ENCODE data around the gene MATN1. TPM values are rescaled to one million over a fixed set of nuclear protein-coding genes. Genes with fewer than 3 reads are reported as not detected.

Gene MATN1
- total RNA-seq, 2 donors from 2014 or later = 2.1 to 3.7 TPM

DNA sequence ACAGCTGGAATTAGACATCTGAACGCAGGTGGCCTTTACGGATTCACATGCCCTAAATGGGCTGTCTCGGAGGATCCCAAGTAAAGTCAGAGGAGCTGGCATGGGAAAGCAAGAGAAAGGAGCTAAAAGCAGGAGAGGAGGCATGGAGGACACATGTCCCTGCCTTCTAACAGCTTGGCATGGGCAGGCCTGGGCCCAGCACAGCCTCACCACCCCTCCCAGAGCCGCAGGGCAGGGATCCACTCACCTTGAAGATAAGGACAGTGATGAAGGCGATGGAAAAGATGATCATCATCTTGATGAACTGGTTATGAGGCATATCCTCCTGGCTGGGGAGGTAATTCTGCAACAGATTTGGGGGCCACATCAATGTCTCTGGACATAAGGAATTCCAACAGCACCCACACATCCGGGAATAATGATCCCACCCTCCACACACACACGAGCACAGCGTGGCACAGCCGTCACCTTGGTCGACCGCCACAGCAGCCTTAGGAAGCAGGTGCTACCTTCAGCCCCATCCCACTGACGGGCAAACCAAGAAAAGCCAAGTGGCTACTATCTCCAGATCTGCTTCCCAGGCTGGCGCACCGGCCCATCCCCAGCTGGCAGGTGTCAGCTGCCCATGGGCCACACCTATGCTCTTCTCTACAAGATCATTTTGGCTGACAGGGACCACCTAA lies 14.1 kb upstream of the MATN1 start:
- Mint-ChIP-seq H3K36me3 (ENCODE audit: low read depth) (peaks cover 21% of the 10 kb centered on the region), H3K27ac (peak overlapping the region; percentile 83), H3K4me3 (peak overlapping the region; percentile 12), H3K27me3 (no peaks in the 10 kb centered on the region), H3K4me1 (peaks cover 45% of the 10 kb centered on the region)
- H3K9me3 ChIP-seq (ENCODE audit: control insufficient read depth, low read length, poor library complexity, severe bottlenecking) = no peaks in the 10 kb centered on the region
- DNase-seq (no peak), ATAC-seq (no peak)

DNA sequence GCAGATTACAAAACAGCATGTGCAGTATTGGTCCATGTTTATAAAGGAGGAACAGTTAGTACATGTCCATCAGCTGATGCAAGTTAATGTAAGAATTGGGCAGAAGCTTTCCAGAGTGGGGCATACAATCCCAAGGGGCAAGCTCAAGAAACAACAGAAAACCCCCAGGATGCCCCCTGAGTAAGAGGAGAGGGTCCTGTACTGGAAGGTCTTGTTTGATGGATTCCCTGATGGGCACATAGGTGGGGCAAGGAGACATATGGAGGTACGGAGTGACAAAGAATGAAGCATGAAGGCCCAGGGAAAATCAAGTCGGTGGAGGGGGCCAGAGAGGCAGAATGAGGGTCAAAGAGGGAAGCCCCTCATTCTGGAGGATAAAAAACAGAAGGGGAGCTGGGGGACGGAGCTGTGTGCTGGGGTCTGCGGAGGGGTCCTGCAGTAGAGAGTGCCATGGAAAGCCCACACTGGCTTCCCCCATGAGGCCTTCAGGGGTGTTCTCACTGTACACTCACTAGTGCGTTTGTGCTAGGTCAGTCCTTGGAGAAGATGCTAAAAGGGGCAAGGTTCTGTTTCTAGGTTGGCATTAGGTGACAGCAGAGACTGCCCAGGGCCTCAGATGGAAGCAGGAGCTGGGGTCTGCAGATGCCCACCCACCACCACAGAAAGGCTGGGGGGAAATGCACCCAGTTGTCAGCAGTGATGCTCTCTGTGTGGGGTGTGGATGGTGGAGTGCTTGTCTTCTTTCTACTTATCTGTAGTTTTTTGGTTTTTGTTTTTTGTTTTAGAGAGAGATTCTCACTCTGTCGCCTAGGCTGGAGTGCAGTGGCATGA lies 12.5 kb upstream of the MATN1 start:
- Mint-ChIP-seq H3K27ac (peak overlapping the region; percentile 83), H3K4me1 (peaks cover 36% of the 10 kb centered on the region), H3K36me3 (ENCODE audit: low read depth) (peaks cover 12% of the 10 kb centered on the region), H3K27me3 (no peaks in the 10 kb centered on the region), H3K4me3 (no peak overlapping the region)
- DNase-seq (no peak), ATAC-seq (no peak)
- H3K9me3 ChIP-seq (ENCODE audit: control insufficient read depth, low read length, poor library complexity, severe bottlenecking) = no peaks in the 10 kb centered on the region

DNA sequence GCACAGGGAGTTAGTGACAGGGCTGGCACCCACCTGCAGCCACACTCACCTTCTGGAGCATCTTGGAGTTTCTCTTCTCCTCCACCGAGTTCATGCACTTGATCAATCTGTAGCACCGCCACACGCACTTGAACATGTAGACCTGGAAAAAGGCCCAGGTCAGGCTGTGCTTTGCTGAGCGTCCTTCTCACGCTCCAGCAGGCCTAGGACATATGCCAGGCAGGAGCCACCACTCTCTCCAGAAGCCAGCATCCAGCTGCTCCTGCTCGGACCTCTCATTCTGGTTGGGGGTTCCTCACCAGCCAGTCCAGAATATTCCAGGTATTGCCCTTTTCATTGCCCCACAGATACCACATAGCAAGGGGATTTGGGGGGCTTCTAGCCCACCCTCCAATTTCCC lies 11.7 kb upstream of the MATN1 start:
- no peak overlapping the region for H3K4me3 Mint-ChIP-seq
- no peak for ATAC-seq
- no peak for DNase-seq
- no peaks in the 10 kb centered on the region for H3K9me3 ChIP-seq (ENCODE audit: control insufficient read depth, low read length, poor library complexity, severe bottlenecking)
- H3K36me3 Mint-ChIP-seq (ENCODE audit: low read depth) = peaks cover 11% of the 10 kb centered on the region
- H3K4me1 Mint-ChIP-seq = peaks cover 30% of the 10 kb centered on the region
- peak overlapping the region; percentile 83 for H3K27ac Mint-ChIP-seq
- H3K27me3 Mint-ChIP-seq = no peaks in the 10 kb centered on the region

DNA sequence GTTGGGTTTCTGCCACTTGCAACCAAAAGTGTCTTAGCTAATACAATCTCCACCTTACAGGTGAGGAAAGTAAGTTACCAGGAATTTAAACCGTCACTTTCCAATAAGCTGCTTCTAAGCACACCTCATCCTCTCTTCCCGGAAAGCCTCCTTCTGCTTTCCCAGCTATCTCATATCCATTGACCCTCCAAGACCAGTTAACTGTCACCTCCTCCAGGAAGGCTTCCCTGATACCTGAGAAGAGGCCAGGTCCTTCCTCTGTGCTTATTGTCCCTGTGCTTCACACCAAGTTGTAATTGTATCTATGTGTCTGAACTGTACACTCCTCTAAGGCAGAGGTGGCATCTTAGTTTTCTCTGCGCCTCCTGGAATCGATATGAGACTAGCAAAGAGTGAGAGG lies 11.2 kb upstream of the MATN1 start:
- Mint-ChIP-seq H3K4me3 (no peak overlapping the region), H3K36me3 (ENCODE audit: low read depth) (peaks cover 11% of the 10 kb centered on the region), H3K4me1 (peaks cover 29% of the 10 kb centered on the region), H3K27ac (peak overlapping the region; percentile 83), H3K27me3 (no peaks in the 10 kb centered on the region)
- no peak for ATAC-seq
- H3K9me3 ChIP-seq (ENCODE audit: control insufficient read depth, low read length, poor library complexity, severe bottlenecking) = no peaks in the 10 kb centered on the region
- no peak for DNase-seq

DNA sequence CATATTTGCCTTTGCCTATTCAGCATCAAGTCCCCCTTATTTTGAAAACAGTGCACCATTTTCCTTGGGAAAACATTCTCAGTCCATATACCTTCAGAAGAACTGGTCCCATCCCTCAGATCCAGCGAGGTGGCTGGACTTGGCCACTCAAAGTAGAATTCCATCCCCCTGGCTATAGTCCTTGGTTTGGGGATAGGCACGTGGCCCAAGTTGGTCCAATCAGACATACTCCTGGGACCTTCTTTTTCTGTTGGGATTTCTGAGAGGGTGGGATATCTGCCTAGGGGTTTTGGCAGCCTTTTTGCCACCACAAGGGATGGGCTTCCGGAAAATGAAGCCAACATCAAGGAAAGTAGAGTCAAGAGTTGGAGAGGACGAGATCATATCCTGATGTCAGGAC lies 10.7 kb upstream of the MATN1 start:
- Mint-ChIP-seq H3K36me3 (ENCODE audit: low read depth) (peaks cover 11% of the 10 kb centered on the region), H3K4me3 (no peak overlapping the region), H3K27ac (peak overlapping the region; percentile 83), H3K4me1 (peaks cover 28% of the 10 kb centered on the region), H3K27me3 (no peaks in the 10 kb centered on the region)
- DNase-seq (no peak), ATAC-seq (no peak)
- no peaks in the 10 kb centered on the region for H3K9me3 ChIP-seq (ENCODE audit: control insufficient read depth, low read length, poor library complexity, severe bottlenecking)

DNA sequence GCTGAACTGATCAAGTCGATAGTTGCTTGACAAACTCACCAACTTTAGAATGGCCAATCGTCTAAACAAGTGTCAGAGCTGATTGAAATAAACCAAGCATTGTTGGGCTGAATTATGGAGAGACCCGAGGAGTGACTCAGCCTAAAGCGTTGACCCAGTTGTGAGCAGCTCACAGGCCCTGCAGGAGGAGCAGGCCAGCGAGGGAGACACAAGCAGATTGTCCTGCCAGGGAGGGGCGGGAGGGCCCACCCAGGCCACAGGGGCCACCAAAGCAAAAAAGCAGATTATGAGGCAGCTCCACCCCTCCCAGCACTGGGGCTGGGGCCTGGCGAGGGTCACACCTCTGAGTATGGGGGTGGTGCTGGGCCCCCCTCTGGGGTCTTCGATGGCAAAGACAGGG lies 10.1 kb upstream of the MATN1 start:
- H3K27me3 Mint-ChIP-seq = no peaks in the 10 kb centered on the region
- peaks cover 6% of the 10 kb centered on the region for H3K36me3 Mint-ChIP-seq (ENCODE audit: low read depth)
- H3K27ac Mint-ChIP-seq = no peak overlapping the region
- peaks cover 28% of the 10 kb centered on the region for H3K4me1 Mint-ChIP-seq
- no peak for ATAC-seq
- H3K4me3 Mint-ChIP-seq = no peak overlapping the region
- no peaks in the 10 kb centered on the region for H3K9me3 ChIP-seq (ENCODE audit: control insufficient read depth, low read length, poor library complexity, severe bottlenecking)
- DNase-seq = no peak

DNA sequence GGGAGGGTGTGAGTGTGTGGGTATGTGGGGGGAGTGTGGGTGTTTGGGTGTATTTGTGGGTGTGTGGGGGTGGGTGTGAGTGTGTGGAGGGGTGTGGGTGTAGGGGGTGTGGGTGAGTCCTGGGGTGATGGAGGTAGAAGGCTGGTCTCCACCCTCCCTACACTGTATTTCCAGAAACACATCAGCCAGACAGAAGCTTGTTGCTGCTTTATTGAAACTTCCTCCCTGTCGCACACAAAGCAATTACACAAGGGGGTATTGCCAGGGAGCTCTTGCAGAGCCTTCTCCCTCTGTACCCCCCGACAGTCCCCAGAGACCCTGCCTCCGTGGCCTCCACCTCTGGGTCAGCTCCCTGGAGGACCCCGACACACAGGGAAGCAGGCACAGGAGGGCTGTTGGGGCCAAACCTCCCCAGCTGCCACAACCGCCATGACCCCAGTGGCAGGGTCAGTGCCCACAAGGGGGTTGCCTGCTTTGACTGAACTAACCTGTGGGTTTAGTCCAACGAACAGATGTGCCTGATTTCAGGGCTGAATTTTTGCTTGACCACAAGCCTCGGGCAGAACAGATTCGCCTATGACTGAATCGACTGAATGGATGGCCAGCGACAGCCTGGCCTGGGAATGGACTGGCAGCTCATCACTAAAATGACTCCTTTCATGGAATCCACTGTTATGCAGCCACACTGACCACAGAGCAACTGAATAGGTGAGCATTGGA lies 9.1 kb upstream of the MATN1 start:
- Mint-ChIP-seq H3K4me1 (peaks cover 28% of the 10 kb centered on the region), H3K36me3 (ENCODE audit: low read depth) (peaks cover 4% of the 10 kb centered on the region), H3K27me3 (no peaks in the 10 kb centered on the region), H3K27ac (peak overlapping the region; percentile 80), H3K4me3 (peak overlapping the region; percentile 39)
- no peaks in the 10 kb centered on the region for H3K9me3 ChIP-seq (ENCODE audit: control insufficient read depth, low read length, poor library complexity, severe bottlenecking)
- DNase-seq (no peak), ATAC-seq (peak; percentile 64)

DNA sequence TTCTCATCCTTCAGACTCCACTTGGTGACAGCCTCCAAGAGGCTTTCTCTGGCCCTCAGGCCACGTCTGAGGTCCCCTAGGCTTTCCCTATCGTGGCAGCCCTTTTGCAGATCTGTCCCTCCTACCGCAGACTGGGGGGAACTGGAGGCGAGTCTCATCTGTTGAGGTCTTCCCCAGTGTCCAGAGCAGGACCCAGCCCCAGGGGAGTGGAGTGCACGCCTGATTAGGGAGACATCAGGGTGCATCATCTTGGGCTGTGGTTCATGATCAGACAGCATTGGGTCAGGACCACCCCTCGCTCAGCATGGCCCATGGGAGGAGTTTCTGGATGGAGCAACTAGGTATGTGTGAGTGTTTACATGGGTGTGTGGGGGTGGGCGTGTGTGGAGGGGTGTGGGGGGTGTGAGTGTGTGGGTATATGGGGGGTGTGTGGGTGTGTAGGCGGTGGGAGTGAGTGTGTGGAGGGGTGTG lies 8.5 kb upstream of the MATN1 start:
- DNase-seq (no peak), ATAC-seq (no peak)
- H3K9me3 ChIP-seq (ENCODE audit: control insufficient read depth, low read length, poor library complexity, severe bottlenecking) = no peaks in the 10 kb centered on the region
- Mint-ChIP-seq H3K36me3 (ENCODE audit: low read depth) (peaks cover 4% of the 10 kb centered on the region), H3K4me3 (no peak overlapping the region), H3K27me3 (no peaks in the 10 kb centered on the region), H3K4me1 (peaks cover 28% of the 10 kb centered on the region), H3K27ac (peak overlapping the region; percentile 80)

DNA sequence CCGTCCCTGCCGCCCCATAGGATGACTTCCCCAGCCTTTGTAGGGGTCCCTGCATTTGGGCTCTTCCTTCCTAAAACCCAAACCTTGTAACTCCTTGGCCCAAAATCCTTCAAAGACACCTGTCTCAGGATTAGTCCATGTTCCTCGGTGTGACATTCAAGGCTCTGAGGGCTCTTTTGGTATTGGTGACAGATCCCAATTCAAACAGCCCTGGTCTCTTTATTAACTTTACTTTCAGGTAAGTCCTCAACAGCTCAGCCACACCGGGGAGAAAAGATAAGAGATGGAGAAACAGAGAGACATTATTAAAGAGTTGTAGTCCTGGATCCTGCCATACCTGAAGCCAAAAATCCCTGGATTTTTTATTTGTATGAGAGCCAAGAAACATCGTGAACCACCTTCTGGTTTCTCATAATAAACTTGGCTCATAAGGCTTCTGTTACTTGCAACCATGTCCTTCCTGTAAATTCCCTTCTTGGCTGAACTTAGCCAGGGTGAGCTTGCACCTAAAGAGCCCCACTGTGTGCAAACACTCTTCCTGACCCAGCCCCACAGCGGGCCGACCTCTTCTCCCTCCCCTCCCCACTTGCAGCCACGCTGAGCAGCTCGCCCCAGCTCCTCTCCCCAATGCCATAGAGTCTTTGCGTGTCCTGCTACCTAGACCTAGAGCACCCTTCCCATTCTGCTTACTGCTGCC lies 7.9 kb upstream of the MATN1 start:
- peak overlapping the region; percentile 80 for H3K27ac Mint-ChIP-seq
- H3K9me3 ChIP-seq (ENCODE audit: control insufficient read depth, low read length, poor library complexity, severe bottlenecking) = no peaks in the 10 kb centered on the region
- peaks cover 4% of the 10 kb centered on the region for H3K36me3 Mint-ChIP-seq (ENCODE audit: low read depth)
- peaks cover 28% of the 10 kb centered on the region for H3K4me1 Mint-ChIP-seq
- no peaks in the 10 kb centered on the region for H3K27me3 Mint-ChIP-seq
- DNase-seq = no peak
- ATAC-seq = no peak
- H3K4me3 Mint-ChIP-seq = peak overlapping the region; percentile 43

DNA sequence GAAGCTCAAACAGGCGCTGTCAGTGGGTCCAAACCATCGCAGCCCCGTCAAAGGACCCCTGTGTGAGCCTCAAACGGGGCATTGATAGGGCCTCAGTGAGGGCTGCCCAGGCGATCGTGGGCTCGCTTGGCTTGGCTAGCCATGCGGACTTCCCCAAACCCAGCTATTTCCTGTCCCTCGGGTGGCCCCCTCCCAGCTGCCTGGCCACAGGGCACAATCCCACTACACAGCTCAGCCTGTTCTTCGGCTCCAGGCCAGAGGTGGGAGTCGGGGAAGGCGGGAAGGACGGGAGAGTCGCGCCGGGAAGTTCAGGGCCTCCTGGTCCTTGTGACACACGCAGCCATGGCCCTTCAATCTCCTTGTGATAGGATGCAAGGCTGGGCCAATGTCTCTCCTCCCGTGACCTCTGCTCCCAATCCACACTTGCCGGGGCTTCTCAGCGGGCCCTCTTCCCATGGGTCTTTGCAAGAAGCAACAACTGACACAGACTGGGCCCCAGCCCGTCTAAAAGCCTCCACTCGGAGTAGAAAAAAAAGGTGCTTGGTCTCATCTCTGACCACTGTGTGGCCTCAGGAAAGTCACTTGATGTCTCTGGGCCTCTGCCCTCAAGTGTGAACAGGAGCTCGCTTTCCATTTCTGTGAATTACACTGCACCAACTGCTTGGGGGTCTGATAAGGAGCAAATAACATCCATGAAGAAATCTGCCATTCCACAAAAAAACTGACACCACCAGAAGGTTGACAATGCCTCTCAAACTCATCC lies 7.1 kb upstream of the MATN1 start:
- DNase-seq = no peak
- H3K27me3 Mint-ChIP-seq = no peaks in the 10 kb centered on the region
- H3K4me1 Mint-ChIP-seq = peaks cover 24% of the 10 kb centered on the region
- ATAC-seq = no peak
- H3K36me3 Mint-ChIP-seq (ENCODE audit: low read depth) = peaks cover under 1% of the 10 kb centered on the region
- peak overlapping the region; percentile 80 for H3K27ac Mint-ChIP-seq
- H3K9me3 ChIP-seq (ENCODE audit: control insufficient read depth, low read length, poor library complexity, severe bottlenecking) = no peaks in the 10 kb centered on the region
- H3K4me3 Mint-ChIP-seq = no peak overlapping the region

DNA sequence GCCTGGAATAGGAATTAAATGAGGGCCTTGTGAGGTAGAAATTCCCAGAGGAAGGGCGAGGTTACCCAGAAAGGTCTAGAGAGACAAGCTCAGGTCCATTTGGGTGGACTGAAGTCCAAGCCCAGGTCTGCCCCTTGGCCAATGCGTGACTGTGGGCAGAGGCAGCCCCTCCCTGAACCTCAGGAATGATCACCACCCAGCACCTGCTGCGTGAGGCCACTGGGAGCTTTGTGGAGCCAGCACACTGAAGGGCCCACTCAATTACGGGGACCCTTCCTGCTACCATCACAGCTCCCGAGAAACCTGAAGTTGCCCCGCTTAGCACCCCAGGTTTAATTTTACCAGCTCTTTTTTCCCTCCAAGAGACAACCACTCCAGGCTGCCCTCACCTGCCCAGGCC lies 6.5 kb upstream of the MATN1 start:
- no peaks in the 10 kb centered on the region for H3K9me3 ChIP-seq (ENCODE audit: control insufficient read depth, low read length, poor library complexity, severe bottlenecking)
- Mint-ChIP-seq H3K27me3 (no peaks in the 10 kb centered on the region), H3K36me3 (ENCODE audit: low read depth) (no peaks in the 10 kb centered on the region), H3K4me1 (peaks cover 24% of the 10 kb centered on the region), H3K27ac (peak overlapping the region; percentile 80), H3K4me3 (no peak overlapping the region)
- ATAC-seq (no peak), DNase-seq (no peak)

DNA sequence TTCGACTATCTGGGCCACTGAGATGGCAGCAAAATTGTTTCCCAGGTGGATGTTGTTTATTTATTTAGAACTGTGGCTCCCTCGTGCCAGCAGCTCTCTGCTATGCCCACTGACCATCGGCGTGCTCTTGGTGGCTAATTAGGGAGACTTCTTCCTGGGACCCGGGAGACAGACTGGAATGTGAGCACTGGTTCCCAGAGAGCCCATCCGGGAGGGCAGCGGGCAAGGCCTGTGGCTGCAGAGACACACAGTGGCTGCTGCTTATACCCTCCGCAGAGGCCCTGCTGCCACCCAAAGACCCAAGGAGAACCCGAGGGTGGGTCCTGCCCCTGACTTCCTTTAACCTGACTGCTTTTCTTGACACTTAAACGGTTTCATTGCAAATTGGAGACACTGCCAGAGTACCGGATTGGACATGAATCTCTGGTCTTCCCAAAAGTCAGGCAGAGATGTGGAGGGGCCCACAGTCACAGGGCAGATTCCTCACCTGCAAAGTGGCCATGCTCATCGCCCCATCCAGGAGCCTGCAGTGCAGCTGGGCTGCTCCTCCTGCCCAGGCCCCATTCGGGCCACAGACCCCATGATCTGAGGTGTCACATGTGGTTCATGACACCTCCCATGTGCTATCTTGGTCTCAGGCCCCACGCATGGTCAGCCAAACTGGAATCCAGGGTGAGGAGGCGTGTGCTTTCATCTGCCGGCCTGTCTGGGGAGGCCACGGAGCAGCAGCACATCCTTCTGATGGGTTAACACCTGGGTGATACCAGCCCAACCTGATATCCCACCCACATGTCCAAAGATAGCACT lies 5.7 kb upstream of the MATN1 start:
- ATAC-seq (no peak), DNase-seq (no peak)
- no peaks in the 10 kb centered on the region for H3K9me3 ChIP-seq (ENCODE audit: control insufficient read depth, low read length, poor library complexity, severe bottlenecking)
- peak overlapping the region; percentile 80 for H3K27ac Mint-ChIP-seq
- peaks cover 23% of the 10 kb centered on the region for H3K4me1 Mint-ChIP-seq
- H3K4me3 Mint-ChIP-seq = no peak overlapping the region
- H3K36me3 Mint-ChIP-seq (ENCODE audit: low read depth) = no peaks in the 10 kb centered on the region
- no peaks in the 10 kb centered on the region for H3K27me3 Mint-ChIP-seq
